Aorta (tissue), 5 donors: ENCODE measurements around the gene FAM118A. TPM values are rescaled to one million over a fixed set of nuclear protein-coding genes. Genes with fewer than 3 reads are reported as not detected.
"Not testable (repeated sequence)": the region's sequence is repeated elsewhere in the genome, so short reads cannot be mapped to it uniquely, and the experiment has no call there.

Experiments
- ATAC-seq: fragments of 200-7000 bp; cut with Tn5 transposase; one replicate; pipeline ENCODE4 v1.9.1; 2022; ENCODE audit warnings: moderate library complexity; ENCODE audit not compliant: low FRiP score
- DNase-seq, 2 donors: peaks; one replicate each; pipeline ENCODE4 v3.0.0-alpha.2; 2020
- H3K27ac ChIP-seq, 2 donors: one replicate each; pipeline ENCODE4 v1.5.1; 2013; ENCODE audit warnings: low read length in 2 of 2, mild to moderate bottlenecking in 2 of 2, moderate library complexity in 2 of 2, control low read depth in 1 of 2, inconsistent platforms in 1 of 2, low read depth in 1 of 2
- H3K27me3 ChIP-seq, 2 donors: one replicate each; pipeline ENCODE4 v1.6.1; 2013; ENCODE audit warnings: control low read depth in 1 of 2, low read length in 1 of 2, mild to moderate bottlenecking in 1 of 2, moderate library complexity in 1 of 2; ENCODE audit not compliant: insufficient read depth in 2 of 2, control insufficient read depth in 1 of 2
- H3K36me3 ChIP-seq, 2 donors: one replicate each; pipeline ENCODE4 v1.6.1; 2013; ENCODE audit warnings: control low read depth in 1 of 2, low read length in 1 of 2, mild to moderate bottlenecking in 1 of 2; ENCODE audit not compliant: insufficient read depth in 2 of 2, control insufficient read depth in 1 of 2
- H3K4me1 ChIP-seq, 2 donors: one replicate each; pipeline ENCODE4 v1.6.1; 2013; ENCODE audit warnings: low read length in 2 of 2, control low read depth in 1 of 2, mild to moderate bottlenecking in 1 of 2, moderate library complexity in 1 of 2; ENCODE audit not compliant: insufficient read depth in 2 of 2, control insufficient read depth in 1 of 2
- H3K4me3 ChIP-seq, 2 donors: one replicate each; pipeline ENCODE4 v1.5.1; 2013; ENCODE audit warnings: low read length in 2 of 2, control low read depth in 1 of 2, mild to moderate bottlenecking in 1 of 2
- H3K9me3 ChIP-seq: one replicate; pipeline ENCODE4 v1.6.1; 2013; ENCODE audit warnings: mild to moderate bottlenecking, low read length; ENCODE audit not compliant: control insufficient read depth
- WGBS, 2 donors: extraction: QIAGEN DNeasy Blood & Tissue Kit; methylation state at CpG; one replicate each; pipeline ENCODE4 v1.1.7; 2013; 5-methylcytosine and 5-hydroxymethylcytosine counted together
- intact Hi-C, 2 donors: fragments of 100-400 bp; cut with DNase I; formaldehyde crosslinking; loops; one replicate each; pipeline versions ENCODE4 v1.14.2 to v1.15.0; 2022
- polyA plus RNA-seq, 2 donors: library from polyadenylated mRNA; stranded (reverse); fragments of 200-250 nt; gene quantifications; one replicate each; pipeline ENCODE4 v1.2.3, GENCODE V29; 2013
- total RNA-seq, 2 donors: library from RNA; stranded (reverse); fragmentation: NEBNext Ultra II Directional; extraction: Animal tissue kit (Norgen Biotek cat#: 25700); gene quantifications; one replicate each; pipeline ENCODE4 v1.2.1, GENCODE V29; 2021
- donor health status: healthy with polysubstance abuse.
- donor health status: Bipolar disorder and iron deficiency.
- donor health status: DM: no; HTN: no; CAD: no.
- donor health status: DM: no; HTN: no; CAD: no.
- donor health status: DM: yes; HTN: yes; CAD: no.

FAM118A gene
- total and polyA plus RNA-seq, 4 donors, result 8.6 to 320 (median 62.9) TPM

DNA sequence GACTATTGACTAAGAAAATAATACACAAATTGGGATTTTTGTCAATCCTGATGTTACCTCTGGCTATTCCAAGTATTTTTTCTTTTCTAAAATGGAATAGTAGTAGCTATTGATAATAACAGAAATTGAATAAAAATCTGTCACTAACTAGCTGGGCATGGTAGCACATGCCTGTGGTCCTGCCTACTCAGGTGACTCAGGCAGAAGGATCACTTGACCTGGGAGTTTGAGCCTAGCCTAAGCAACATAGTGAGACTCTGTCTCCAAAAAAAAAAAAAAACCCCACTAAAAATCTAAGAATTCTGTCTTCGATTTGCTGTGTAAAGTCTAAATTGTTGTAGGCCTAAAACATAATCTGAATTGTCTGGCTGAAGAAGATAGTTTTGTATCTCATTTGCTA, 42.2 kb downstream of the FAM118A start:
- Histone ChIP-seq H3K27me3 (no peaks in the 10 kb centered on the region), H3K27ac (no peak overlapping the region), H3K36me3 (no peaks in the 10 kb centered on the region), H3K4me1 (no peaks in the 10 kb centered on the region), H3K4me3 (no peak overlapping the region), H3K9me3 (no peaks in the 10 kb centered on the region)
- 98% methylated on average over 1 of the region's 1 CpG for WGBS, 2 donors
- intact Hi-C loops, result no loop called here
- DNase-seq, result no peak
- ATAC-seq, result no peak

DNA sequence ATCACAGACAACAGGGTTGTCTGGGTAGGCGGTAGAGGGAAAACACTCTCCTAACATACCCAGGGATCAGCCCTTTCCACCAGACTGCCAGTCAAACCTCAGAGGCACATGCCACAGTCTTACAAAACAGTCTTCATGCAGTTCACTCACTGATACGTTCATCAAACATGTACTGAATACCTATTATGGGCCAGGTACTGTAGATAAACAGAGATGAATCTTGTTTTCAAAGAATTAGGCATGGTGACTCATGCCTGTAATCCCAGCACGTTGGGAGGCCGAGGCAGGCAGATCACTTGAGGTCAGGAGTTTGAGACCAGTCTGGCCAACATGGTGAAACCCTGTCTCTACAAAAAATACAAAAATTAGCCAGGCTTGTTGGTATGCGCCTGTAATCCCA, 43.0 kb downstream of the FAM118A start:
- ATAC-seq, H3K27me3 ChIP-seq, H3K27ac ChIP-seq, DNase-seq, H3K9me3 ChIP-seq, H3K4me3 ChIP-seq, intact Hi-C loops, H3K36me3 ChIP-seq, H3K4me1 ChIP-seq: not testable (repeated sequence)
- 65% methylated on average over 5 of the region's 5 CpGs for WGBS, 2 donors

DNA sequence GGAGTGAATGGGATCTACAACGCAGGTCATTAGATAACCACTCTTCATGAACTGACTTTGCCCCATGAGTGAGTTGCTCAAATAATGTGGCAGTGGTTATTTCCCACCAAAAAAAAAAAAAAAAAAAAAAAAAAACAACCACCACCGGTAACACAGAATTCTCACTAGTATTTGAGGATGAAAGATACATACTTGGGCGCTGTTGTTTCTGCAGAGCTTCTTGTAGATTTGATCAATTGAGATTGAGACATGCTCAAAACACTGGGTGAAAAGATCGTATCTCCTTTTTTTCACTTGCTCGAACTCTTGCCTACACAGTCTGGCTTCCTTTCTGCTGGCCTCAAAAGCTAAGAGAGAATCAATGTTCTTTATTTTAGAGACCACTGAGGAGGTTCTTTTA, 44.1 kb downstream of the FAM118A start:
- ATAC-seq, result no peak
- DNase-seq, result no peak
- H3K9me3 ChIP-seq, result no peaks in the 10 kb centered on the region
- intact Hi-C loops, result no loop called here
- H3K36me3 ChIP-seq, result no peaks in the 10 kb centered on the region
- no peak overlapping the region for H3K4me3 ChIP-seq
- no peak overlapping the region for H3K27ac ChIP-seq
- 93 to 95% methylated on average over 5 of the region's 5 CpGs for WGBS, 2 donors
- no peaks in the 10 kb centered on the region for H3K27me3 ChIP-seq
- no peaks in the 10 kb centered on the region for H3K4me1 ChIP-seq

DNA sequence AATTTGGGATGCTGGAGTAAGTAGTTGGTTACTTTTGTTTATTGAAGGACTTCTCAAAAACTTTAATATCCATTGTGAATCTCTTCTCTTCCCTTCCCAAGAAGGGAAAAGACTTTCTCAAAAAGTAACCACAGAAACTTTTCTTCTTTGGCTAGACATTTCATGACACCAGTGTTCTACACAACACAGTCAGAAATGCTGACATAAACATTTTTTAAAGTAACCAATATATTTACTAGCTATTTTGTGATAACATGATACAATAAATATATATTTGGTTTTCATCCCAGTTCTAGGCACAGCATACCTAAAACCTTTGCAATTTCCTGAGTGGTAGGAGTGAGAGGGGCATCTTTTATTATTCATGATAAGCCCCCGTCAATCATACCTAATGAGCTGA, 47.8 kb downstream of the FAM118A start:
- Histone ChIP-seq H3K9me3 (no peaks in the 10 kb centered on the region), H3K36me3 (no peaks in the 10 kb centered on the region), H3K27me3 (no peaks in the 10 kb centered on the region), H3K27ac (no peak overlapping the region), H3K4me3 (no peak overlapping the region), H3K4me1 (peaks cover 0 to 2% of the 10 kb centered on the region in 2 donors)
- intact Hi-C loops, result no loop called here
- 96 to 97% methylated on average over 1 of the region's 1 CpG for WGBS, 2 donors
- ATAC-seq (no peak), DNase-seq (no peak)

DNA sequence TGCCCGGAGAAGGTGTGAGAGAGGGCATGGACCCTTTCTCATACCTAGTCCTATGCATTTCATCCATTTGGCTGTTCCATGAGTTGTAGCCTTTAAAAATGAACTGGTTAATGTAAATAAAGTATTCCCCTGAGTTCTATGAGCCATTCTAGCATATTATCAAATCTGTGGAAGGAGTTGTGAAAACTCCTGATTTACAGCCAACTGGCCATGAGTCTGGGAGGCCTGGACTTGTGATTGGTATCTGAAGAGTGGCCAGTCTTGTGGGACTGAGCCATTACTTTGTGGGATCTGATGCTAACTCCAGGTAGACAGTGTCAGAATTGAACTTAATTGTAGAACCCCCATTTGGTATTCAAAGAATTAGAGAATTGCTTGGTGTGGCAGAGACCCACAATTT, 48.4 kb downstream of the FAM118A start:
- Histone ChIP-seq H3K9me3 (no peaks in the 10 kb centered on the region), H3K4me1 (peaks cover 0 to 2% of the 10 kb centered on the region in 2 donors), H3K27me3 (no peaks in the 10 kb centered on the region), H3K36me3 (no peaks in the 10 kb centered on the region), H3K4me3 (no peak overlapping the region), H3K27ac (no peak overlapping the region)
- no peak for ATAC-seq
- intact Hi-C loops, result no loop called here
- no peak for DNase-seq
- WGBS, 2 donors, result 86 to 96% methylated on average over 1 of the region's 1 CpG

DNA sequence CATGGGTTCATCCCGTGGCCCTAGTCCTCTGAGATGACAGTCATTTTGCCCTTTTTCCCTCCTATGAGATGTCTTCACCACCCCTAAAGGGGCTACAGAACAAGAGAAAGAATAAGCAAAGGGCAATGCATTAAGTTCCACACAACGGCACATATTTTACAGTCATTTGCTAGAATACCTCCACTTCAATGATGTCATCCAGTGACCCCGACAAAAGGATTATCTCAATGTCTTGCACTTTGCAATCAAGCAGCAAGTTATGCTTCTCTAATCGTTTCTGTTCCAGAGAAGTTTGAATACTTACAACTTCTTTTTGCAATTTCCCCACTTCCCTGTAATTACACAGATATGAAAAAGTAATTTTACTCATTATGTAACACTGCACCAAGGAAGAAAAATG, 49.9 kb downstream of the FAM118A start:
- H3K4me1 ChIP-seq, result peaks cover 0 to 2% of the 10 kb centered on the region in 2 donors
- no peaks in the 10 kb centered on the region for H3K27me3 ChIP-seq
- H3K36me3 ChIP-seq, result no peaks in the 10 kb centered on the region
- no peak for DNase-seq
- ATAC-seq, result no peak
- WGBS, 2 donors, result 18 to 30% methylated on average over 4 of the region's 4 CpGs
- H3K4me3 ChIP-seq, result no peak overlapping the region
- H3K27ac ChIP-seq, result no peak overlapping the region
- intact Hi-C loops, result no loop called here
- no peaks in the 10 kb centered on the region for H3K9me3 ChIP-seq

DNA sequence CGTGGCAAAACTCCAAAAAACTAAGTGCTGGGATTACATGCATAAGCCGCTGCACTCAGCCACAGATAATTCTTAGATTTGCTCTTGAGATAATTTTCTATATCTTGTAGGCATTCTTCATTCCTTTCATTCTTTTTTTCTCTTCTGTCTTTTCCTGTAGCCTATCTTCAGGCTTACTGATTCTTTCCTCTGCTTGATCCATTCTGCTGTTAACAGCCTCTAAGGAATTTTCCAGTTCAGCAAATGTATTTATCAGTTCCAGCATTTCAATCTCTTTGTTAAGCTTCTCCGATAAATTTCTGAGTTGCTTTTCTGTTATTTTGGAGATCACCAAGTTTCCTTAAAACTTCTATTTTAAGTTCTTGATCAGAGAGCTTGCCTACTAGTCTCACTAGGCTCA, 57.0 kb downstream of the FAM118A start:
- Histone ChIP-seq H3K27me3 (no peaks in the 10 kb centered on the region), H3K36me3 (no peaks in the 10 kb centered on the region), H3K4me3 (no peak overlapping the region), H3K27ac (no peak overlapping the region), H3K4me1 (no peaks in the 10 kb centered on the region), H3K9me3 (peaks cover 5% of the 10 kb centered on the region)
- intact Hi-C loops, result no loop called here
- 85 to 89% methylated on average over 3 of the region's 3 CpGs for WGBS, 2 donors
- ATAC-seq (no peak), DNase-seq (no peak)

DNA sequence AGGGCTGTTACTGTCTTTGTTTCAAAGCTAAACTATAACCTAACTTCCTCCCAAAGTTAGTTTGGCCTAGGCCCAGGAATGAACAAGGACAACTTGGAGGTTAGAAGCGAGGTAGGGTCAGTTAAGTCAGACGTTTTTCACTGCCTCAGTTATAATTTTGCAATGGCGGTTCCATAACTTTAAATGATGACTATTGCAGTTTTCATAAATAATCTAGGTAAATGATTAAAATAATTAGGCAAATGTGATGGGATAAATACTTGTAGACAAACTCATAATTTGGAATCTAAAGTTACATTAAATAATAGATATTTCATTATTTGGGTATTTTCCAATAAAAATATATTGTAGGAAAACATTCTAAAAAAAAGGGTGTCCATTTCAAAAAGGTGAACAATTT, 63.9 kb downstream of the FAM118A start:
- H3K36me3 ChIP-seq, H3K27me3 ChIP-seq, H3K4me1 ChIP-seq, DNase-seq, H3K27ac ChIP-seq, H3K4me3 ChIP-seq, ATAC-seq, intact Hi-C loops, H3K9me3 ChIP-seq: not testable (repeated sequence)
- WGBS, 2 donors, result 82 to 84% methylated on average over 3 of the region's 3 CpGs

DNA sequence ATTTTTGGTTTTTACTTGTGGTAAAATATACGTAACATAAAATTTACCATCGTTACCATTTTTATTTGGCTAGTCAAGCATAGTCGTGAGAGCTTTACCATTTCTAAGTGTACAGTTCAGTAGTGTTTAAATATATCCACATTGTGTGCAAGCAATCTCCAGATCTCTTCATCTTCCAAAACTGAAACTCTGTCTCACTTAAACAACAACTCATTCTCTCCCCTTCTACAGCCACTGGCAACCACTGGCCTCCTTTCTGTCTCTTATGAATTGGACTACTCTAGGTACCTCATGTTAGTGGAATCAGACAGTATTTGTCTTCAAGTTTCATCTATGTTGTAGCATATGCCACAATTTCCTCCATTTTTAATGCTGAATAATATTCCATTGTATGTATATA, 66.3 kb downstream of the FAM118A start:
- Histone ChIP-seq H3K9me3 (no peaks in the 10 kb centered on the region), H3K27ac (no peak overlapping the region), H3K27me3 (peaks cover 0 to 2% of the 10 kb centered on the region in 2 donors), H3K4me1 (no peaks in the 10 kb centered on the region), H3K4me3 (no peak overlapping the region), H3K36me3 (no peaks in the 10 kb centered on the region)
- ATAC-seq, result no peak
- DNase-seq, result no peak
- intact Hi-C loops, result no loop called here
- 77 to 93% methylated on average over 3 of the region's 3 CpGs for WGBS, 2 donors
